ENCODE results near the gene CMTM7.

The CMTM7 gene

DNA sequence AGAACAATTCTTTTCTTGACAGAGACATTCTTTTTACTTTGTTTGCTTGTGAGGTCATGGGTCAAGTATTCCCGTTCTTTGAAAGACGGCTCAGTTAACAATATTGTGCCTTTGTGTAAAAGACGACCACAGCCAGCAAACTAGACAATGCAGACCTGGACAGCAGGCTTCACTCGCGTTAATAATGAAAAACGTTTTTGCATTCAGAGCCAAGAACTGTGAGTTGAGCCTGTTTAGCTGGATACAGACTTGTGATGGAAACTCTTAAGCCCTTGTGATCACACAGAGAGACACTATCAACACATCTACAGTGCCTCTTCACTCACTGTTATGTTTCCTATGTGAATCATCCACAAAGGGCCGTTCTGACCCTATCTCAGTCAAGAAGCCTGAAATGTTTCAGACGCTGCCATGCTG is 37.3 kb upstream of the CMTM7 start:
- TF ChIP-seq POLR2A (IDR thresholded peaks at IDR 0.05; ENCODE audit: extremely low read depth, insufficient read length): no peak
- TF ChIP-seq MYC (IDR thresholded peaks at IDR 0.05; ENCODE audit: low read depth, low read length): no peak
- TF ChIP-seq, protein P1, sequence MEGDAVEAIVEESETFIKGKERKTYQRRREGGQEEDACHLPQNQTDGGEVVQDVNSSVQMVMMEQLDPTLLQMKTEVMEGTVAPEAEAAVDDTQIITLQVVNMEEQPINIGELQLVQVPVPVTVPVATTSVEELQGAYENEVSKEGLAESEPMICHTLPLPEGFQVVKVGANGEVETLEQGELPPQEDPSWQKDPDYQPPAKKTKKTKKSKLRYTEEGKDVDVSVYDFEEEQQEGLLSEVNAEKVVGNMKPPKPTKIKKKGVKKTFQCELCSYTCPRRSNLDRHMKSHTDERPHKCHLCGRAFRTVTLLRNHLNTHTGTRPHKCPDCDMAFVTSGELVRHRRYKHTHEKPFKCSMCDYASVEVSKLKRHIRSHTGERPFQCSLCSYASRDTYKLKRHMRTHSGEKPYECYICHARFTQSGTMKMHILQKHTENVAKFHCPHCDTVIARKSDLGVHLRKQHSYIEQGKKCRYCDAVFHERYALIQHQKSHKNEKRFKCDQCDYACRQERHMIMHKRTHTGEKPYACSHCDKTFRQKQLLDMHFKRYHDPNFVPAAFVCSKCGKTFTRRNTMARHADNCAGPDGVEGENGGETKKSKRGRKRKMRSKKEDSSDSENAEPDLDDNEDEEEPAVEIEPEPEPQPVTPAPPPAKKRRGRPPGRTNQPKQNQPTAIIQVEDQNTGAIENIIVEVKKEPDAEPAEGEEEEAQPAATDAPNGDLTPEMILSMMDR (IDR thresholded peaks at IDR 0.05; ENCODE audit: low read depth, low read length): no peak
- no peak for TF ChIP-seq MAX (IDR thresholded peaks at IDR 0.05; ENCODE audit: low read depth, low read length)
- no peak for DNase-seq (ENCODE audit: low read depth)
- no peak overlapping the region for H3K4me3 ChIP-seq (ENCODE audit: low read depth, low read length)

DNA sequence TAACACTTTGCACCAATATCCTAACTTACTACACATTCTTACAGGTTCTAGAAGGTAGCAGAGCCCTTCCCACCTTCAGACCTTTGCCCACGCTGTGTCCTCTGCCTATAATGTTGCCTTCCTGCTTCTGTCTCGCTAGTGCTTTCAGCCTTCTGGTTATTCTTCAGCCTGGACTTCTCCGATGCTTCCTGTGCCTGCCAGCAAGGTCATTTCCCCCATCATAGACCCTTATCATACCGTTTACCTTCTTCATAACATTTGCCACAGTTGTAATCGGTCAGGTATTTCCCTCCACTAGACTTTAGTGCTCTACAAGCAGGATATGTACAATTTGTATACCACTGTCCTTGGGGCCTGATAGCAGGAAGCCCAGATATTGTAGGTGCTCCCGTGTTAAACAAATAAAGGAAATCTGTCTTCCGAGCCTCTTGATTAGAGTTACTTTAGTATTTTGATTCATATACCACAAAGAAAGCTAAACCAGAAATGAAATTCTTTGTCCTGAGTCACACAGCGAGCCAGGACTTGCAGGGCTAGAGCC is 35.8 kb upstream of the CMTM7 start:
- no peak overlapping the region for H3K4me3 ChIP-seq (ENCODE audit: low read depth, low read length)
- no peak for TF ChIP-seq MYC (IDR thresholded peaks at IDR 0.05; ENCODE audit: low read depth, low read length)
- no peak for DNase-seq (ENCODE audit: low read depth)

DNA sequence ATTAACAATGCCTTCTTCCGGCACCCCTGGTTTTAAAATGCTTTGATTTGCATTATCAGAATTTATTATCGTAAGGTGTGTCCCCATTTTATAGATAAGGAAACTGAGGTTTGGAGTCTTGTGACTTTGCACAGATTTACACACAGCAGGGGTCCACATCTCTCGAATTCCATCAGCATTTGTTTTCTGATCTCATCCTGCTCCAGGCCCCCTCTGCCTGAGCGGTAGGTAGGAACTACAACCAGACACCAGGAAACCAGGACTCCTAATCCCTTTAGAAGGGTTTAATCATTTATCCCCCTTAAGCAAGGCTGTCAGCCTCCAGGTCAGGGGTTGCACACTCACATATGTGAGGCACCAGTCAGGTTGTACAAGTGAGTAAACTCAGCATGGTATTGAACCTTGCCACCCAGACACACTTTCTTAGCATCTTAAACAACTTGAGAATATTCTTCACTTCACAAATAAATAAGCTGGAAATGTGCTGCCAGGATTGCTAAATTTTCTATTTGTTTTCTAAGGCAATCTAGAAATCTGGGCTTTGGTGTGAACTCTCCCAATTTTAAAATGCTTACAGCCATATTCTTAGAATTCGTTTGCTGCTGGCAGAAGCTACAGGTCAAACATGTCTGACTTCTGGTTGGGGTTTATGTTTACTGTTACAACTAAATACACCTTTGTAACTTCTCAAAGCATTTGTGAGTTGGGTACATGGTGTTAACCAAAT is 31.7 kb upstream of the CMTM7 start:
- no peak for DNase-seq (ENCODE audit: low read depth)
- TF ChIP-seq MAX (IDR thresholded peaks at IDR 0.05; ENCODE audit: low read depth, low read length): no peak
- TF ChIP-seq MYC (IDR thresholded peaks at IDR 0.05; ENCODE audit: low read depth, low read length): no peak
- TF ChIP-seq POLR2A (IDR thresholded peaks at IDR 0.05; ENCODE audit: extremely low read depth, insufficient read length): no peak
- TF ChIP-seq, protein P1 (IDR thresholded peaks at IDR 0.05; ENCODE audit: low read depth, low read length): no peak
- H3K4me3 ChIP-seq (ENCODE audit: low read depth, low read length): no peak overlapping the region

DNA sequence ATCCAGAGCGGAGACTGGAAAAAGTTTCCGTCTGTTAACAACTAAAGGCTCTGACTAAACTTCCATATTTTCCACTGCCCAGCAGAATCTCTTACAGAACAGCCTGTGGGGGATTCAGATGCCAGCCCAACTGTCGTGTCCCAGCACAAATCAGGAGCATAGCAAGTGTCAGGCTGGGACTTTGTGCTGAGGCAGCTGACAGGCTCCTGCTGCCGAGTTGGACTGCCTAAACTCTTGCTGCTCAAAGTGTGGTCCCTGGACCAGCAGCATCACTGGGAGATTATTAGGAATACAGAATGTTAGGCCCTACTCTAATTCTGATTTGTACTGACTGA is 31.2 kb upstream of the CMTM7 start:
- no peak for DNase-seq (ENCODE audit: low read depth)
- TF ChIP-seq MYC (IDR thresholded peaks at IDR 0.05; ENCODE audit: low read depth, low read length): no peak
- TF ChIP-seq POLR2A (IDR thresholded peaks at IDR 0.05; ENCODE audit: extremely low read depth, insufficient read length): no peak
- TF ChIP-seq, protein P1 (IDR thresholded peaks at IDR 0.05; ENCODE audit: low read depth, low read length): no peak
- no peak for TF ChIP-seq MAX (IDR thresholded peaks at IDR 0.05; ENCODE audit: low read depth, low read length)
- no peak overlapping the region for H3K4me3 ChIP-seq (ENCODE audit: low read depth, low read length)

GRCh38 chr3:32366638-32367397 is 24.8 kb upstream of the CMTM7 start:
- TF ChIP-seq, protein P1 (IDR thresholded peaks at IDR 0.05; ENCODE audit: low read depth, low read length): no peak
- TF ChIP-seq MAX (IDR thresholded peaks at IDR 0.05; ENCODE audit: low read depth, low read length): no peak
- TF ChIP-seq MYC (IDR thresholded peaks at IDR 0.05; ENCODE audit: low read depth, low read length): no peak
- TF ChIP-seq POLR2A (IDR thresholded peaks at IDR 0.05; ENCODE audit: extremely low read depth, insufficient read length): no peak
- DNase-seq (ENCODE audit: low read depth): no peak
- H3K4me3 ChIP-seq (ENCODE audit: low read depth, low read length): no peak overlapping the region

DNA sequence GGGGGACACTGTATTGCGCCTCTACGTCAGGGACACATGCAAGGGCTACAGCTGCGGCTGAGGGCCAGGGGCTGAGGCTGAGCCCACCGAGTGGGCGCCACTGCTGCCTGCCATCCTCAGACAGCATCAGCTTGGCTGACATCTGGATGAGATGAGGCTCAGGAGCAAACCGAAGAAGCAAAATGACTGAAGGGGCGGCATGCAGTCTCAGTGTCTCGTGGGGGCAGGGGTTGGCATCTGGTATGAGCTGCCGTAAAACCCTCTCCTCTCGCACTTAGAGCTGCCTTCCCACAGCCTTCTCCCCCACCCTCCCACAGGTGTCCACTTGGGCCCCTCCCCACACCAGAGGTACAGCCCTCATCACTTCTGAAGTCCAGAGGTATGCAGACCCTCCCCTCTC is 24.2 kb upstream of the CMTM7 start:
- no peak overlapping the region for H3K4me3 ChIP-seq (ENCODE audit: low read depth, low read length)
- DNase-seq (ENCODE audit: low read depth): no peak
- TF ChIP-seq POLR2A (IDR thresholded peaks at IDR 0.05; ENCODE audit: extremely low read depth, insufficient read length): no peak
- TF ChIP-seq, protein P1 (IDR thresholded peaks at IDR 0.05; ENCODE audit: low read depth, low read length): no peak
- TF ChIP-seq MAX (IDR thresholded peaks at IDR 0.05; ENCODE audit: low read depth, low read length): no peak
- no peak for TF ChIP-seq MYC (IDR thresholded peaks at IDR 0.05; ENCODE audit: low read depth, low read length)
